CD4-positive, alpha-beta T cell treated with Interleukin-10 for 1 hour (primary cell): Measurements from ENCODE around the gene SLC29A1.
A peak's percentile ranks its signal among the peaks of the same experiment; 100 is the strongest.
"Not testable (repeated sequence)": the region's sequence is repeated elsewhere in the genome, so short reads cannot be mapped to it uniquely, and the experiment has no call there.

Experiments used
- DNase-seq: peaks from one replicate; pipeline ENCODE4 v3.0.0-alpha.2; 2020

Gene SLC29A1

DNA sequence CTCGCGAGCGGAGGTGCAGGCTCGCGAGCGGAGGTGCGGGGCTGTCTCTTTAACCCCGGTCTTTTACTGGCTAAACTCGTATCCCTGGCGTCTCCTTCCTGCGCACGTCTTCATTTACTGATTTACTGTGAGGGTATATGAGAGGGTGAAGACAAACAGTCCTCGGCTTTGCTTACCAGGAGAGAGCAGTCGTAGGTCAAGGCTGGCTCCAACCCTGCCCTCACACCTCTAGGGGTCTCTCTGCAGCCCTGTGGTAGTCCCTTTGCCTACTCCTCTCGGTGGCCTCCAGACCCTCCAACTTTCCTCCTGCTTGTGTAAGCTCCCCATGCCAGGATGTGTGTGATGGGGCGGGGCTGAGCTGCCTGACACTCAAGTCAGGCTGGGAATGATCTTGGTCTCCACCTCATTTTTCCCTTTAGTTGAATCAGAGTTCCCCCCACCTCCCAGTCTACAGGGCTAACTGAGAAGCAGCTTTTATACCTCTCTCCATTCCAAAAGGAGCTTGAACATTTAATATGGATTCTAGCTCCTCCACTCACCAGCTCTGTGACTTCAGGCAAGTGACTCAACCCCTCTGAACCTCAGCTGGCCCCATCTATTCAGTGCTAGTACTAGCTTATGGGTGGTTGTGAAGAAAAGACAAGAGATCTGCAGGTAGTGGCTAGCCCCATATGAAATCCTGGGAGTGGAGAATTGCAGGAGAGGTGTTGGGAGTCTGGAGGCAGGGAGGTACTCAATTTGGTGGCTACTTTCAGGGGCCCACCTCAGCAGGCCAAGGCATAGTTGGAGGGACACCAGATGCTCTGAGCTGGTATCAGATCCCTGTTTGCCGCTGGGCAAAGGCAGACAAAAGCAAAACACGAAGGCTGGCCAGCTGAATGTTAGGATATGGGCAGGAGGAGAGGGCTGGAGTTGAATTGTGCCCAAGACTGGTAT lies 902 bp downstream of the SLC29A1 start:
- no peak for DNase-seq

DNA sequence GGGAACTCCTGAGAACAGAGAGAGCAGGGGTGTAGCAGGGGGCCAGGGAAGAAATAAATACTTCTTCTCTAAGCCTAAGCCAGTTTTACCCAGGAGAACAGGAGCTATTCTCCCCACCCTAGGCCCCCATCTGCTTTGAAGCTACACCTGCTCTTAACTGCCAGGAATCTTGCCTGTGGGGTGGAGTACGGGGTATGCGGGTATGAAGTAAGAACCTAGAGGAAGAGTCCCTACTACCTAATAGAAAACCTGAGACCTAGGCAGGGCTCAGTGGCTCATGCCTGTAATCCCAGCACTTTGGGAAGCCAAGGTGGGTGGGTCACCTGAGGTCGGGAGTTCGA lies 1.5 kb downstream of the SLC29A1 start:
- no peak for DNase-seq

DNA sequence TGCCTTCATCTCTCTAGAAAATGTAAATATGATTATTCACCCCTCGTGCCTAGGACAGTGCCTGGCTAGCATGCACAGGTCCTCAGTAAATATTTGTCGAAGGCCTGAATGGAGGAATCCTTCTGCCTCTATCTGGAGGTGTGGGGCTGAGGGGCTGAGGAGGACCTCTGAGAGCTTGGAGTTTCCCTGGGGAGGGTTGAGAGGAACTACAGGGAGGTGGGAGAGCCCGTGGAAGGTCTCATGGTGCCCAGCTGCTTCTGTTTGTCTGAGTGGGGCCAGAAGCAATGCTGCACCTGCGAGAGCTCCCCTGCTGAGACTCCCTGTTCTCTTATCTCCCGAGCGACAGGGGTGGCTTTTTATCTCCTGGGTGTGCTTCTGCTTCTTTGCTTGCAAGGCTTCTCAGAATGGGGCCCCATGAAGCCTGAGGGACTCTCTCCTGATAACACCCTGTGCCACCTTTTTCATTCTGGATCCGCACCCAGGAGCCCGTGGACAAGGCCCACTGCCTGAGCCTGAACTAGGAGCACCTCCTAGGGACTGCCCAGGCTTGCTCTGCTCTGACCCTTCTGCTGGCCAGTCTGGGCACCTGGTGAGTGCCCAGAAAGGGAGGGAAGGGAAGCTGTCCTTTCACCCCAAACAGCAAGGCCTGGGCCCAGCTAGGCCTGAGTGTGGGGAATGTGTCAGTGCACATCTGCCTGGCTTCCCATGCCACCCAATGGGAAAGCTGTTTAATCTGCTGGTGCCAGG lies 2.4 kb downstream of the SLC29A1 start:
- DNase-seq = no peak

DNA sequence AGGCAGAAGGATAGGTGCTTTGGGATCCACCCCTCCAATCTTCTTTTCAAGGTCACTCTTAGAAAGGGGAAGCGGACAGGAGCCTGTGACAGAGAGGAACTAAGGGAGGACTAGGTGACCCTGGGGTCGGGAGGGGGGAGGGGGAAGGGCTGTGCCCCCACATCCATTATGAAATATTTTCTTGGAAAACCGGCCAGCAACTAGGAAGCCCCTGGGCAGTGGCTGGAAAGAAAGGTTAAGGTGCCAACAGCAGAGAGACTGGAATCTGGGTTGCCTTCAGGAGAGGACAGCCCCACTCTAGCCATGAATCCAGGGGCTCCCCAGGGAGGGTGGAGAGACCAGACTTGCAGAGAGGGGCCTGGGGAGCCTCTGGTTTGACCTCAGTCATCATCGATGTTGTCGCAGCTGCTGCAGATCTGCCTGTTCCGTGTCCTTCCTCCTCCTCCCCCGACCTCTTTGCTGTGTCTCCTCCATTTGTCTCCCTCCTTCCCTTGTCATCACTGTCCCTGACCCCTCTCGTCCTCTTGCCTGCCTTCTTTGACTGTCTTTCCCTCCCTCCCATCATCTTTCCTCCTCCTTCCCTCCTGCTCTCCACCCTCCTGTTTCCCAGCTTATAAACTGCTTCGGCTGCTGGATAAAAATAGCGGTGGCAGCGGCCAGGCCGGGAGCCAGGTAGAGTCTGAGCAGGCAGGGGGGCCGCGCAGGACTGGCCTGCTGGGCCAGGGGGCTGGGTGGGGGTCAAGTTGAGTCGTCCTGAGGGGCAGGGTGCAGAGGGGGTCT lies 3.2 kb downstream of the SLC29A1 start:
- DNase-seq = no peak

DNA sequence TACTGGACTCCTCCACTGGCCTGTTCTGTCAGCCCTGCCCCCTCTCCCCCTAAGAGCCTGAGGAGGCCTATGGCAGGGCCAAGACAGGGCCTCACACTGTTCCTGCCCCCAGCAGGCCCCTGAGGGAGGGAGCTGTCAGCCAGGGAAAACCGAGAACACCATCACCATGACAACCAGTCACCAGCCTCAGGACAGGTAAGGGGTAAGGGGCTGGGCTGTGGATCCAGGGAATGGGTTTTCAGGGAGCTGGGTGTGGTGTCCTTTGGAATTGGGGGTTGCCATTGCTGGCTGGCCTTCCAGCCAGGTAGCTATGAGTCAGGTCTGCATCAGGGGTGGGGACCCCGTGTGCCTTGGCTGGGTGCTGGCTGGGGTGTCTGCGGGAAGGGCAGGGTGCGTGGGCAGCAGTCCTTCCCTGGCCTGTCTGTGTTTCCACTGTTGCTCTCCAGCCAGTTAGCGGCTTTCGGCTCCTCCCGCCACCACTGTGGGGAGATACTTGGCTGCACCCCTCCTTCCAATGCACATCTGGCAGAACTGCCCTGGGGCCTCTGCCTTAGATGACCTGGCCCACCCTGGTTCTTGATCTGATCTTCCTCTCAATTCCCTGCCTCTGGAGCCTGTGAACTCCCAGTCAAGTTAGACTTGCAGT lies 3.9 kb downstream of the SLC29A1 start:
- no peak for DNase-seq

DNA sequence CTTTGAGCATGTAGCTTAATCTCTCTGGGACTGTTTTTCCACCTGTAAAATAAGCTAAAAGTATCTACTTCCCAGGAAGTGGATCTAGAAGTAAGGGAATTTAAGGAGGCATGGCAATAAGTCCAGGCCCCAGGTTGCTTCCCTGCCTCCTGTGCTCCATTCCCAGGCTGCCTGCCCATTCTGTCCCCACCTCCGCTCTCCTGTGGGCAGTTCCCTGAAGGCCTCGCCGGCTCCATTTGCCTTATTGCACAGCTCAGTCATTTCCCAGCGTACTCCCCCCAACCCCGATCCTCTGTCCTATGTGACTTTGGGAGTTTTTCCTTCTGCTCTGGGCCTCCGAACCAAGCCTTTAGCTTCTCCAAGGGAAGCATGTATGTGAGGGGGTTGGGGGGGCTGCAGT lies 4.6 kb downstream of the SLC29A1 start:
- DNase-seq = no peak

DNA sequence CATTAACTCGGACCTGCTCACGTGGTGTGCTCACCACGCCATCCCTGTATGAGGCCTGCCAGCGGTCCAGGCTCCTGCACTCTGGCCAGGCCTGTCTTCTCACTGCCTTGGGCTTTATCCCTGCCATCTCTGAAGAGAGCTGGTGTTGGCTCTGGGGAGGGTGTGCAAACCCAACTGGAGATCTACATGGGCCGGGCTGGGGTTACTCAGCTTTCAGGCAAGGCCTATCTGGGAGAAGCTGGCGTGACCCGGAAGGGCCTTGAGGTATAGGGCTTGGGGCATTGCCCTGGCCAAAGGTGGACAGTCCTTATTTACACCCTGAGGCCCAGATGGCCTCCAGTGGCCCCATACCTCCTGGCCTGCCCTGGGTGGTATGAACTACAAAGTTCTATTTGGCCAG lies 5.0 kb downstream of the SLC29A1 start:
- DNase-seq = no peak

DNA sequence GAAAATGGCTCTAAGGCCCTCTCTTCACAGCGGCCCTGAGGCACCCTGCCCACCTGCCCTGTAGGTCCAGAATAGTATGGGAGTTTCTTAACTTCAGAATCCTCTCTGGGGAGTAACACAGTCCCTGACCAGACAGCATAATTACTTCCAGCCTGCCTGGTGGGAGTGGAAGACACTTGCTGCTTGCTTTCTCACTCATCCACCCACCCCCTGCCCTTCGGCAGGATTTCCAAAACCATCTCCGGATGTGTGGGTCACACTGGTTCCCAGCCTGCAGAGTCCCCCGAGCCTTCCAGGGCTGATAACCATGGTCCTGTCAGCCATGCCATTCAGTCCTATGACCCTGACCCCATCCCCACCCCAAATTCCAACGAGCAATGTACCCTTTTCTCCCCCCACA lies 5.4 kb downstream of the SLC29A1 start:
- DNase-seq = no peak

DNA sequence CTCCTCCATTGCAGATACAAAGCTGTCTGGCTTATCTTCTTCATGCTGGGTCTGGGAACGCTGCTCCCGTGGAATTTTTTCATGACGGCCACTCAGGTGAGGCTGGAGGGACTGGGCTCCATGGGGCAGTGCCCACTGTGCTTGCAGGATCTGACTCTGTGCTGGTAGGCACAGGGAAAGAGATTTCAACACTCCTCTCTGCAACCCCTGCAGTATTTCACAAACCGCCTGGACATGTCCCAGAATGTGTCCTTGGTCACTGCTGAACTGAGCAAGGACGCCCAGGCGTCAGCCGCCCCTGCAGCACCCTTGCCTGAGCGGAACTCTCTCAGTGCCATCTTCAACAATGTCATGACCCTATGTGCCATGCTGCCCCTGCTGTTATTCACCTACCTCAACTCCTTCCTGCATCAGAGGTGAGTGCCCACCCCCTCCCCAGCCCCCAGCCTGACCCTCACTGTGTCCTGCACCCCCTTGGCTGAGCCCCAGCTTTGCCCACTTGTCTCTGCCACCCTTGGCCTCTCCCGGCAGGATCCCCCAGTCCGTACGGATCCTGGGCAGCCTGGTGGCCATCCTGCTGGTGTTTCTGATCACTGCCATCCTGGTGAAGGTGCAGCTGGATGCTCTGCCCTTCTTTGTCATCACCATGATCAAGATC lies 6.1 kb downstream of the SLC29A1 start:
- no peak for DNase-seq

DNA sequence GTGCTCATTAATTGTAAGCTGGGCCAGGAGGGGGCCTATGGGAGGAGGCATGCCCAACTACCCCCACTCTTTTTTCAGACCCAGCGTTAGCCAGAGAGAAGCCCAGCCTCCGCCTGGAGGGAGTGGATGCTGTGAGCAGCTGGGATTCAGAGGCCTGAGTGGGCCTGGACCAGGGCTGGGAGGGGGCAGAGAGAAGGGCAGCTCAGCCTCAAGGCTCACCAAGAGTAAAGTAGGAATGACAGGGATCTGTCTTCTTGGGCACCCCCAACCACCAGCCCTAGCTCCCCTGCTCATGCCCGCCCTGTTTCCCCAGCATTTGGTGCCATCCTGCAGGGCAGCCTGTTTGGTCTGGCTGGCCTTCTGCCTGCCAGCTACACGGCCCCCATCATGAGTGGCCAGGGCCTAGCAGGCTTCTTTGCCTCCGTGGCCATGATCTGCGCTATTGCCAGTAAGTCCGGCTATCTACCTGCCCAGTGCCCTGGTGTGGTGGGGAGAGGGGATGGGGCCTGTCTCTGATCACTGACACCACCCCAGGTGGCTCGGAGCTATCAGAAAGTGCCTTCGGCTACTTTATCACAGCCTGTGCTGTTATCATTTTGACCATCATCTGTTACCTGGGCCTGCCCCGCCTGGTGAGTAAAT lies 6.8 kb downstream of the SLC29A1 start:
- no peak for DNase-seq

DNA sequence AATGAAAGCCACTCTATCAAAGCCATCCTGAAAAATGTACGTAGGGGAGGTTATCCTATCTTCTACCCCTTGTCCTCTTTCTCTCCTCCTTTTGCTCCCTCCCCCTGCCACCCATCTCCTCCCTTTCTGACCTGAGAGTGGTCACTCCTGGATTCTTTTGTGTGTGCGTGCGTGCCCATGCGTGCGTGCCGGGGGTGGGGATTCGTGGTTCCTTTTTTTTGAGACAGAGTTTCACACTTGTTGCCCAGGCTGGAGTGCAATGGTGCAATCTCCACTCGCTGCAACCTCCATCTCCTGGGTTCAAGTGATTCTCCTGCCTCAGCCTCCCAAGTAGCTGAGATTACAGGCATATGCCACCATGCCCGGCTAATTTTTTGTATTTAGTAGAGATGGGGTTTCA lies 8.0 kb downstream of the SLC29A1 start:
- DNase-seq = not testable (repeated sequence)

DNA sequence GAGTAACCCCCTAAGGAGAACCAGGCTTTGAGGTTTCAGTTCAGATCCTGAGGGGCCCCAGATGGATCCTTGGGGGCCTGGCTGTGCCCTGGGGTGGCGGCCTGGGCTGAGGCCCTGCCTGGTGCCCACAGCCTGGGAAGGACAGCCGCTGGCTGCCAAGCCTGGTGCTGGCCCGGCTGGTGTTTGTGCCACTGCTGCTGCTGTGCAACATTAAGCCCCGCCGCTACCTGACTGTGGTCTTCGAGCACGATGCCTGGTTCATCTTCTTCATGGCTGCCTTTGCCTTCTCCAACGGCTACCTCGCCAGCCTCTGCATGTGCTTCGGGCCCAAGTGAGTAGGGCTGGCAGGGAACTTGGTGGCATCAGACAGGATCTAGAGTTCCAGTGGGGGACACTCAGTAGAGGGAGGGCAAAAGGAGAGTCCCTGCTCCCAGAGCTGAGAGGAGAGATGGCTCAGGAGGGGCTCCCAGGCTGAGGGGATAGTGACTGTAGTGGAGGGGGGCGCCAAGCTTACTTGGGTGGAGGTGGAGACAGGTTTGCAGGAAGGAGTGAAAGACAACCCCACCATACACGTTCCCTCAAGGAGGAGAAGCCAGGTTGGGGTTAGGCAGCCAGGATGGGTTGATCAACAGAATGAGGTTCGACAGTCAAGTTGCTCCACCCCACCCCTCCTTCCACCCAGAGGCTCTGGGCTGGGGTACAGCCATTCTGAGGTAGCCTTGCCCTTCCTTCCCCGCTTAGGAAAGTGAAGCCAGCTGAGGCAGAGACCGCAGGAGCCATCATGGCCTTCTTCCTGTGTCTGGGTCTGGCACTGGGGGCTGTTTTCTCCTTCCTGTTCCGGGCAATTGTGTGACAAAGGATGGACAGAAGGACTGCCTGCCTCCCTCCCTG lies 9.5 kb downstream of the SLC29A1 start:
- DNase-seq = no peak

DNA sequence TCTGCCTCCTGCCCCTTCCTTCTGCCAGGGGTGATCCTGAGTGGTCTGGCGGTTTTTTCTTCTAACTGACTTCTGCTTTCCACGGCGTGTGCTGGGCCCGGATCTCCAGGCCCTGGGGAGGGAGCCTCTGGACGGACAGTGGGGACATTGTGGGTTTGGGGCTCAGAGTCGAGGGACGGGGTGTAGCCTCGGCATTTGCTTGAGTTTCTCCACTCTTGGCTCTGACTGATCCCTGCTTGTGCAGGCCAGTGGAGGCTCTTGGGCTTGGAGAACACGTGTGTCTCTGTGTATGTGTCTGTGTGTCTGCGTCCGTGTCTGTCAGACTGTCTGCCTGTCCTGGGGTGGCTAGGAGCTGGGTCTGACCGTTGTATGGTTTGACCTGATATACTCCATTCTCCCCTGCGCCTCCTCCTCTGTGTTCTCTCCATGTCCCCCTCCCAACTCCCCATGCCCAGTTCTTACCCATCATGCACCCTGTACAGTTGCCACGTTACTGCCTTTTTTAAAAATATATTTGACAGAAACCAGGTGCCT lies 10.2 kb downstream of the SLC29A1 start:
- no peak for DNase-seq

DNA sequence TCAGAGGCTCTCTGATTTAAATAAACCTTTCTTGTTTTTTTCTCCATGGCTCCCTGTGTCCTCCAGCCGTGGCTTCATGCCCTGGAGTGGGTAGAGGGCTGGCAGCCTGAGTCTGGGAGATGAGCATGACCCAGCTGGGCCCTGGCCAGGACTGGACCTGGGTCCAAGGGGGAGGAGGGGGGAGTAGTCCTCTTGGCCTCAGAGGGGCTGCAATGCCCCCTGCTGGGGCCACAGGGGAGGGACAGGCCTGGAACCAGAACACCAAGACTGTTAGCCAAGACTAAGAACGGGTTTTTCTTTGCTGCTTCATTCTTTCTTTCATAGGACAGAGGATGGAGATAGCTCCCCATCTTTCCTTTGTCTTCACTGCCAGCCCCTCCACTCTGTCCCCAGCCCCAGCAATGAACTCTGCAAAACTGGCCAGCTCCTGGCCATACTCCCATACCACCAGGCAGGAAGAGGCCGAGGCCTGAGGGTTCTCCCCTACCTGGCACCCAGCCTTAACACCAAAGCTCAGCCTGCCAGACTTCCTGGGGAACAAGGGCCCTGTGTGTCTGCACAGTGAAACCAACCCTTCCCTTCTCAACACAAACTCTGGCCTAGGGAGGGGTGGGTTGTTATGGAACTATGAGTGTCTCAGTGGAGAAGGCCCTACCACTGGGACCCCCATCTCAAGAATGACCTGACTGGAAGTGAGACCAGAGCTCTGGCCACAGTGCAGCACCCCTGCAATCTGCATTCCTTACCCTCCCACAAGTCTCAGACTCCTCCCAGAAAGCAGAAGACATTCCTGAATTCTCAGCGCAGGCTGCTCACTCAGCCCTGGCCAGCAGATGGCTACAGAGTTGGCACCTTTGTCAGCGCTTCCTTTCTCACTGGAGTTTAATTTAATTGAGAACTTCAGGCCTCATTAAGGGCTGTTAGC lies 11.0 kb downstream of the SLC29A1 start:
- DNase-seq = no peak

DNA sequence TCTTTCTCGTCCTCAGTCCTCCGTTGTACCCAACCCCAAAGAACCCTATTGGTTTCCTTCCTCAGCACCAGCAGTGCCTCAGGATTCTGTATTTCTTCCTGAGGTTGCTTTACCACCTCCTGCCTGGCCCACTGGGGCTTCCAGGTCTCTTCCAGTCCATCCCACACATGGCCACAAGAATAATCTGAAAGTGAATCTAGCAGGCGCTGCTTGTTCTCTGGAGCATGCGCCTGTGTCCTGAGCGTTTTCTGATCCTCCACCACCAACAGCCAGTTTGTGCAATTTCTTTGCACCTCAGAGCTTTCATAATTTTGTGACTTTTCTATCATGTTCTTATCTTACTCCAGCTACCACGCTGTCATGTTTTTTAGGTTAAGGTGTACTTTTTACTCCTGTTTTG lies 11.9 kb downstream of the SLC29A1 start:
- no peak for DNase-seq

DNA sequence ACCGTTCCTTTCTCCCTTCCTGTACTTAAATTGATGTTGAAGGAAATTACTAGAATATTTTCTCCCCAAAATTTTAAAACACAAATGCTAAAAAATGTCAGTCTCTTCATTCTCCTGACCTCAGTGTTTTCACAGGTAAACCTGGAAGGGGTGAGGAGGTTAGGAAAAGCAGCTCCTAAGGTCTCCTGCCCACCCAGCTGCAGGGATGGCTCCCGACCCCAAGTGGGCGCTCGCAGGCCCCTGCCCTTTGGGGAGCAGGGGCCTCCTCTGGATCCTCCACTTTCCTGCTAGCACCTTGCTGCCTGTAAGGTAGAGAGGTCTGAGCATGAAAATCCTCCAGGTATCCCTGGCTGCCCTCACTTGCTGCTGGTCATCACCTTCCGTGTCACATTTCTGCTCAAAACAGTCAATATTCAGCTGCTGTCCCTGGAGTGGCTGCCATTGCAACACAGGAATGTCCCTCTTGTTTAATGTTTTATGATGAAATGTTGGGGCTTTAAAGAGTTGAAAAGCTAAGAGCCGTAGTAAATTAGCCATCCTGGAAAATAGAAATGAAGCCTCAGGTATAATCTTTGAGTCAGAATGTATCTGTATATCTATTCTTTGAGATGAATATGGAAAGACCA lies 12.6 kb downstream of the SLC29A1 start:
- no peak for DNase-seq

DNA sequence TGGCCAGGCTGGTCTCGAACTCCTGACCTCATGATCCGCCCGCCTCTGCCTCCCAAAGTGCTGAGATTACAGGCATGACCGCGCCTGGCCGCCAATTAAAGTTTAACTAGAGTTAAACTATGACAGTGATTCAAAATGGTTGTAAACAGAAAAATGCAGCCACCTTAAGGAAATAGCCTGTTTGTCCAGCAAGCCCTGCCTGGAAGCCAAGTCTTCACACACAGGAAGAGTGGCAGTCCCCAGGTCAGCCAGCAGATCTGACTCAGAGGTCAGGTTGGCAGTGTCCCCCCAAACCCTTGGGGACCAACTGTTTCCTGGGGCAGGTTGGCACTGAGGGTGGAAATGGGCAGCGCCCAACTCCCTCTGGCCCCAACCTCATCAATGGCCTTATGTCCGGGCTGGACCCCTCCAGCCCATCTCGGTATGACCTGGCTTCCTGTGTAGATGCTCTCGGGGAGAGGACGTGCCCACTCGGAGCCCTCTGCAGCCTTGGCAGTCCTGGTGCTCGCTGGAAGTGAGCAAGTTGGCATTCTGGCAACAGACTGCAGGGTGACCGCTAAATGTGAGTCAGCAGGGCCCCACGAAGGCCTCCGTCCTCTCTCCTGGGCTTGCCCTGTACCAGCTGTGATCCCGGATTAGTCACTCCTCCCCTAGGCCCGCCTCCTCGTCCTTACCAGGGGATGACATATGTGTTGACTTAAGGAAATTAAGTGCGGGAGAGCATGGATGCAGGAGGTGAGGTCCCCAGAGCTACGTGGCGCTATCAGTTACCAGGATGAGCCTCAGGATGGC lies 13.8 kb downstream of the SLC29A1 start:
- peak; percentile 82 for DNase-seq

DNA sequence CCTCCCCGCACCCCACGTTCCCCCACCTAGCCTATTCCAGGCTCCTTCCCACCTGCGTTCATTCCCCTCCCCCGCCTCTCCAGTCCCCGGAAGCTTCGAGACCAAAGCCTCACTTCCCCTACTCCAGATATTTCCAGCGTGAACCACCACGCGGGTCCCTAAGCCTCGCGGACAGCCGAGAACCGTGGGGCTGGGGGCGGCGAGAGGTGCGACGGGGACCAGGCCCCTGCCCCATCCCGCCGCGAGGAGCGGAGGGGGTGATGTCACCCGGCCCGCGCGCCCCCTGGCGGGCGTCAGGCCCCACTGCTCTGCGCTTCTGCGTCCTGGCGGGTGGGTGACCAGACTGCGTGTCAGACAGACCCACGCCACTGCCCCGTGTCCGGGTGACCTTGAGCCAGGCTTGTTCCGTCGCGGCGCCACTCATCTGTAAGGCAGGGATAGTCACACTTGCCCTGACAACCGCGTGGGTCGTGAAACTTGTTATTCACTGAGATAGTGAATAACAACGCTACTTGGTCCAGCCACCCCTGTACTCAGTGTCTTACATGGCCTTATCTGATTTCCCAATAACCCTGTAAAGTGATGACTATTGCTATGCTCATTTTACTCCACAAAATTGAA lies 14.5 kb downstream of the SLC29A1 start:
- peak; percentile 82 for DNase-seq
